Ectodermal cell (in vitro differentiated cells): ENCODE results near the gene SIGLEC8.
"Not testable (repeated sequence)": the region's sequence is repeated elsewhere in the genome, so short reads cannot be mapped to it uniquely, and the experiment has no call there.

Experiments
- H3K27ac ChIP-seq: 2 replicates; pipeline ENCODE4 v1.7.0; 2013; ENCODE audit warnings: mild to moderate bottlenecking, low read depth, low read length; ENCODE audit not compliant: insufficient read depth, poor library complexity, severe bottlenecking
- H3K27me3 ChIP-seq: 2 replicates; pipeline ENCODE4 v1.7.0; 2013; ENCODE audit warnings: mild to moderate bottlenecking, low read length; ENCODE audit not compliant: insufficient read depth, control insufficient read depth, poor library complexity, severe bottlenecking
- H3K36me3 ChIP-seq: one replicate; pipeline ENCODE4 v1.7.0; 2013; ENCODE audit warnings: low read length; ENCODE audit not compliant: control insufficient read depth, insufficient read depth
- H3K4me1 ChIP-seq: one replicate; pipeline ENCODE4 v1.7.0; 2013; ENCODE audit warnings: low read length; ENCODE audit not compliant: control insufficient read depth, insufficient read depth
- H3K4me3 ChIP-seq: 2 replicates; pipeline ENCODE4 v1.7.0; 2013; ENCODE audit warnings: low read depth, low read length, control low read depth; ENCODE audit not compliant: insufficient read depth
- H3K9me3 ChIP-seq: 2 replicates; pipeline ENCODE4 v1.7.0; 2013; ENCODE audit warnings: mild to moderate bottlenecking, low read length, moderate library complexity; ENCODE audit not compliant: control insufficient read depth
- WGBS, 2 experiments: methylation state at CpG; one replicate each; pipeline ENCODE4 v1.1.7; 2013; ENCODE audit warnings: missing lambda C conversion rate in 2 of 2; 5-methylcytosine and 5-hydroxymethylcytosine counted together

Gene SIGLEC8

DNA sequence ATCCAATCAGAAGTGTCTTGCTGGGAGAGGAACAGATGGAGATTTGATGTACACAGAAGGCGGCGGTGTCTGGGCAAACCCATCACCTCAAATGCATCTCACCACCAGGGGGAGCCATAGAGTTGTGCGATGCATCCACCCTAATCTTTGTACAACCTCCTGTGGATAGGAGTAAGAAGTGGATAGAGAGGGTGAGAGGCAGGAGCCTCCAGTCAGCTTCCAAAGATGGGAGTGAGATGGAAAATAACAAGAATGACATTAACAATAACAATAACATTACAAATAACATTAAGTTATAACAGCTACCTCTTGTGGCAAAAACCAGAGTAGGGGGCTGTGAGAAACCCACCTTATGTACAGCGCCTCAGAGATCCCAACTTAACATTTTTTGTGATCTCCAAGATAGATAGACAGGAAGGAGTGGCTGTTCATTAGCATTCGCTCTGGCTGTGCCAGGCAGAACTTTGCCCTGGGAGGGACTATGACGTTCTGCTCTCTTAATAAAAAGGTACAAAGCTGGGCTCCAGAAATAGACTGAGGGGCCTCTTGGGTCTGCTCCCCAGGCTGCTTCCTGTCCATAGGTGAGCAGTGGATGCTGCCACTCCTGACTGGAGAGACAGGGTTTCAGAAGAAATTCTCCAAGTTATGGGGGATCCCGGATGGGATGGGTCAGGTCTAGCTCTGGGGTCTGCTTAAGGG is 14.9 kb upstream of the SIGLEC8 start:
- Histone ChIP-seq H3K4me1 (no peaks in the 10 kb centered on the region), H3K9me3 (no peaks in the 10 kb centered on the region), H3K4me3 (no peak overlapping the region), H3K27ac (no peak overlapping the region), H3K27me3 (peaks cover 11% of the 10 kb centered on the region), H3K36me3 (no peaks in the 10 kb centered on the region)
- 41 to 43% methylated on average over 7 of the region's 7 CpGs for WGBS, 2 experiments

DNA sequence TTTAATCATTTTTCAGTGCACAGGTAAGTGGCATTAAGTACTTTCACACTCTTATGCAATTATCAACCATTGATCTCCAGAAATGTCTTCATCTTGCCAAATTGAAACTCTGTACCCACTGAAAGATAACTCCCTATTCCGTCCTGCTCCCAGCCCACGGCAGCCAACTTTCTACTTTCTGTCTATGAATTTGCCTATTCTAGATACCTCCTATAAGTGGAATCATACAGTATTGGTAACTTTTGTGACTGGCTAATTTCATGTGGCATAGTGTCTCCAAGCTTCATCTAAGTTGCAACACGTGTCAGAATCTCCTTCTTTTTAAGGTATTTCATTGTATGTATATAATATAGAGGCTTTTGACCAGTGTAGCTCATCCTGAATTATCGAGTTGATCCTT is 14.4 kb upstream of the SIGLEC8 start:
- H3K9me3 ChIP-seq, result no peaks in the 10 kb centered on the region
- 25 to 30% methylated on average over 3 to 4 of the region's 4 CpGs for WGBS, 2 experiments
- no peak overlapping the region for H3K27ac ChIP-seq
- no peaks in the 10 kb centered on the region for H3K4me1 ChIP-seq
- H3K4me3 ChIP-seq, result no peak overlapping the region
- H3K27me3 ChIP-seq, result peaks cover 14% of the 10 kb centered on the region
- no peaks in the 10 kb centered on the region for H3K36me3 ChIP-seq

DNA sequence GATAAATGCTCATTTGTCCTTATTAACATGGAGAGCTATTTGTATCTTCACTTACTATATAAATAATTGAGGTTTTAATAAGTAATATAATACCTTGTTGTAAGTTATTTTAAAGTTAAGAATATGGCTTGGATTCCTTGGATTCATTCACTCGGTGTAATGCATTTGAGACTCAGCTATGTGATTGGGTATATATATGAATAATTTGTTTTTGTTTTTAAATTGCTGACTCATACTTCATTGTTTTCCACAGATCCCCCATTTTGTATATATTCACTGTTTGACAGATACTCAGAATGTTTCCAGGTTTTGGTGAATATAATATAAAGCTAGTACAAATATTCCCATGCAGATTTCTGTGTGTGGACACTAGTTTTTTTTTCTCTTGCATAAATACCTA is 13.3 kb upstream of the SIGLEC8 start:
- H3K4me3 ChIP-seq, result no peak overlapping the region
- peaks cover 24% of the 10 kb centered on the region for H3K27me3 ChIP-seq
- H3K9me3 ChIP-seq, result no peaks in the 10 kb centered on the region
- H3K36me3 ChIP-seq, result no peaks in the 10 kb centered on the region
- 91% methylated on average over 1 of the region's 1 CpG; no CpG with 5 or more reads in 1 of the 2 experiments for WGBS, 2 experiments
- no peak overlapping the region for H3K27ac ChIP-seq
- H3K4me1 ChIP-seq, result no peaks in the 10 kb centered on the region

DNA sequence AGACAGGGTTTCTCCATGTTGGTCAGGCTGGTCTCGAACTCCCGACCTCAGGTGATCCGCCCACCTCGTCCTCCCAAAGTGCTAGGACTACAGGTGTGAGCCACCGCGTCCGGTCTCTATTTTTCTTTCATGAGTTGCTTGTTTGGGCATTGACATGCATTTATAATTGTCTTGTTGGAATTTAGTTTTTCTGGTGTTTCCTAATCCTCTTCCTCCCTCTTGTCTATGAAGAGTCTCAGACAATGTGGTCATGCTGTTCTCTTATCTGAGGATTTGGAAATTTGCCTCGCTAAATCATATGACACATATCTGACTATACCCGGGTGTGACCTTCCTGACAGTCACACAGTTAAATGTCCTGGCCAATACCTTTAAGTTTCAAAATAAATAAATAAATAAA is 12.7 kb upstream of the SIGLEC8 start:
- Histone ChIP-seq H3K27me3 (peaks cover 29% of the 10 kb centered on the region), H3K27ac (no peak overlapping the region), H3K9me3 (no peaks in the 10 kb centered on the region), H3K4me1 (no peaks in the 10 kb centered on the region), H3K4me3 (no peak overlapping the region), H3K36me3 (no peaks in the 10 kb centered on the region)
- WGBS, 2 experiments, result 87 to 91% methylated on average over 9 of the region's 9 CpGs

DNA sequence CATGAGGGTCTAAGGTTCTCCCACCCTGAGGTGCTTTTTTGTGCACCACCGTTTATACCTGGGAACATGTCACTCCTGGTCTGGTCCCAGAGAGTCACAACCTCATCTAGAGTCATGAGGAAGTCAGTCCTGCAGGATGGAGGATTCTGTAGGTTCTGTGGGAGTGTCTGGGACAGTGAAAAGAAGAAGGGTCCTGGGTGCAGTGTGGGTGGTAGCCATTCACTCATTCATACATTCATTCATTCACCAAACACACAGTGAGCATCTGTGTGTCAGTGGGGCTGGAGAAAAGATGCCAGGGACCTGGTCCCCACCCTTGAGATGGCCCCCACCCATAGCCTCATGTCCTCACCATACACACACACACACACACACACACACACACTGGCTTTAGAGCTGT is 11.4 kb upstream of the SIGLEC8 start:
- WGBS, 2 experiments, result 68 to 74% methylated on average over 1 of the region's 1 CpG
- Histone ChIP-seq H3K9me3 (no peaks in the 10 kb centered on the region), H3K27ac (no peak overlapping the region), H3K4me1 (no peaks in the 10 kb centered on the region), H3K4me3 (no peak overlapping the region), H3K27me3 (peaks cover 43% of the 10 kb centered on the region), H3K36me3 (no peaks in the 10 kb centered on the region)

DNA sequence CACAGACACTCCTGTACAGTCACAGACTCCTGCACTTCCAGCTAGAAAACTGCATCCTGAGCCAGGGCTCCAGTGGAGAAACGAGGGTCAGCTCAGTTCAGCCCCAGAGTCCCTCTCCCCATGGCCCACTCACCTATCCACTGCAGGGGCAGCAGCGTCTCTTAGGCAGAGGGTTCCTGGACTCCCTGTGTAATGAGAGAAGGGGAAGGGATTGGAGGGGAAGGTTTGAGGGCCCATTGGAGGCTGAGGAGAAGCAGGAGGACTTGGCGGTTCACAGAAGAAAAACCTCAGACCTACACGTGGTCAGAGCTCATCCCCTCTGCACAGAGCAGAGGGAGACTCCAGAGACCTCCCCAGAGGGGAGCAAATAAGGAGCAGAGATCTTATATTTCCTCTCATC is 10.9 kb upstream of the SIGLEC8 start:
- Histone ChIP-seq H3K9me3 (no peaks in the 10 kb centered on the region), H3K4me3 (no peak overlapping the region)
- WGBS, 2 experiments, result 58 to 59% methylated on average over 4 of the region's 4 CpGs

DNA sequence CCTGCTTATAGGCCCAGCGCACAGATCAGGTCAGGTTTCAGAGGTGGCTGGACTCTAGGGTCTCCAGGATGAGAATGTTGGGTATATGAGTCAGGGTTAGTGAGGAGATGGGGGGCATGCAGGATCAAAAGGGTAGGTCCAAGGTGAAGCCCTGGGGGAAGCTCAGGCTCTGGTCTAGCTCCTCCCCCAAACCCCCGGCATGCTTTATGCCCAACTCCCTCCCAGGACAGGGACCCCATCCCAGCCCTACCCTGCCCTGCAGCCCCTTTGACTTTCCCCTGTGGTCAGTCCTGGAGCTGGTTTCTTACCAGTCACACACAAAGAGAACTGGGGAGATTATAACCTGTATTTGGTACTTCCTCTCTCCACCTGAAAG is 10.3 kb upstream of the SIGLEC8 start:
- Histone ChIP-seq H3K4me3 (no peak overlapping the region), H3K9me3 (no peaks in the 10 kb centered on the region), H3K4me1 (no peaks in the 10 kb centered on the region), H3K27me3 (peaks cover 48% of the 10 kb centered on the region), H3K27ac (no peak overlapping the region), H3K36me3 (no peaks in the 10 kb centered on the region)
- 77 to 90% methylated on average over 2 of the region's 2 CpGs for WGBS, 2 experiments

More for the DNA sequence above, 10.9 kb upstream of the SIGLEC8 start:
- no peaks in the 10 kb centered on the region for H3K36me3 ChIP-seq
- H3K27me3 ChIP-seq, result peaks cover 47% of the 10 kb centered on the region
- H3K4me1 ChIP-seq, result no peaks in the 10 kb centered on the region
- H3K27ac ChIP-seq, result no peak overlapping the region

DNA sequence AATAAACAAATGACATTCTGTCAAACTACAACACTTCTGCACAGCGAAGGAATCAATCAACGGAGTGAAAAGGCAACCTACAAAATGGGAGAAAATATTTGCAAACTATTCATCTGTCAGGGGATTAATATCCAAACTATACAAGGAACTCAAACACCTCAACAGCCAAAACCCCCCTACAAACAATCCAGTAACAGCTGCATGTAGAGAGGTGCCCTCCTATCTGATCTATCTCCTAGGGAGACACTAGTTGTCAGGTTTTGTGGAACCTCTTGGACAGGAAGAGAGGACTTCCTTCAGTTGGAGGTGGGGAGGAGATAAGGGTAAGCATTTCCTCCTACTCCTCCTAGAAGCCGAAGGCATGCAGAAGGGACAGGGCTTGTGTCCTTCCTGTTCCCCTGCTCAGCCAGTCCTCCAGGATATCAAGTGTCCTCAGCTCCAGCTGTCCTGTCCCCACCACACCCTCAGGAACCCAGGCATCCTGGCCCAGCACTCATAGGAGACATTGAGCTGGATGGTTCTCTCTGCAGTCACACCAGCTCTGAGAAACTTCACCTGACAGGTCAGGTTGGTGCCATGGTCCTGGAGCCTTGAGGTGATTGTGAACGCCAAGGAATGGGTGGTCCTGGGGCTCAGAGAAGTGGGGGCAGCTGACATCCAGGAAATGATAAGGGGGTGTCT is 9.8 kb upstream of the SIGLEC8 start:
- H3K36me3 ChIP-seq, result no peaks in the 10 kb centered on the region
- WGBS, 2 experiments, result 75% methylated on average over 4 of the region's 4 CpGs
- no peaks in the 10 kb centered on the region for H3K9me3 ChIP-seq
- no peak overlapping the region for H3K4me3 ChIP-seq
- peaks cover 48% of the 10 kb centered on the region for H3K27me3 ChIP-seq
- H3K4me1 ChIP-seq, result no peaks in the 10 kb centered on the region
- no peak overlapping the region for H3K27ac ChIP-seq

DNA sequence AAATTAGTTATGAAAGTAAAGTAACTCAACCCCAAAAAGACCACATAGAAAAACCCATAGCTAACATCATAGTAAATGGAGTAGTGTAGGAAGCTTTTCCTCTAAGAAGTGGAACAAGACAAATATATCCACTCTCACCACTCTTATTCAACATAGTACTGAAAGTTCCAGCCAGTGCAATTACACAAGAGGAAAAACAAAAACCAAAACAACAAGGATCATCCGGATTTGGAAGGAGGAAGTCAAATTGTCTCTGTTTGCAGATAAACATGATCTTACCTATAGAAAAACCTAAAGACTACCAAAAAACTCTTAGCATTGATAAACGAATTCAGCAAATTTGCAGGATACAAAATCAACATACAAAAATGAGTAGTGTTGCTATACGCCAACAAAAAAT is 8.5 kb upstream of the SIGLEC8 start:
- Histone ChIP-seq H3K4me3 (no peak overlapping the region), H3K36me3 (no peaks in the 10 kb centered on the region), H3K27me3 (peaks cover 39% of the 10 kb centered on the region), H3K9me3 (no peaks in the 10 kb centered on the region), H3K27ac (no peak overlapping the region), H3K4me1 (no peaks in the 10 kb centered on the region)
- 74% methylated on average over 3 of the region's 3 CpGs for WGBS, 2 experiments

DNA sequence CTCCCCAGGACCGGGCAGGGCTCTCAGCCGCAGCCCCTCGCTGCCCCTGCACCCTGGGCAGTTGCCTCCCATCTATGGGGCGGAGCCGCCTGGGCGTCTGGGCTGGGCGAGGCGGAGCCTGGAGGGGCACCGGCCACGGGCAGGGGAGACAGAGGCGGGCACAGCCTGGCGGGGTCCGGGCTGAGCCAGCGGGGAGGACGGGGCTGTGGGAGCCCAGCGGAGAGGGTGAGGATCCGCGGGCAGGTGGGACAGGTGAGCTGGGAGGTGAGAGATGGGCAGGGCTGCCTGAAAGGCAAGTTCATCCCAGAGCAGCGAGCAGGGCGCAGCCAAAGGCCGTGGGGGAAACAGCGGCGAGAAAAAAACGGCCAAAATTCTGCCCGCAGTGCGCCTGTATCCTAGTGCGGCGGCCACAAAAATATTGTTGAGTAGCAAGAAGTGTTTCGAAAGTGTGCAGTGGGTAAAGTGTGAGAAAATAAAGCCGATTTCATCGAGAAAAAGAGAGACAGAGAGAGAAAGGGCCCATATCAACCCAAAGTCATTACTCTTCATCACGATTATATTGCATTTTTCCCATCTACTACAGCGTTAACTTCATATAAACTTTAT is 5.8 kb upstream of the SIGLEC8 start:
- H3K9me3 ChIP-seq, result not testable (repeated sequence)
- H3K27me3 ChIP-seq, result peaks cover 39% of the 10 kb centered on the region
- WGBS, 2 experiments, result 55 to 57% methylated on average over 14 to 15 of the region's 33 CpGs

More for the DNA sequence above, 5.8 kb upstream of the SIGLEC8 start:
- not testable (repeated sequence) for H3K36me3 ChIP-seq, H3K4me1 ChIP-seq, H3K4me3 ChIP-seq, H3K27ac ChIP-seq
